ENCODE measurements around the gene WNT3A.
"Not testable (repeated sequence)": the region's sequence is repeated elsewhere in the genome, so short reads cannot be mapped to it uniquely, and the experiment has no call there.

The WNT3A gene

GRCh38 chr1:228006786-228007048 lies at the start of gene WNT3A:
Gene WNT3A, plus strand, starts transcription at chr1:228006998. Its CDS starts 131 bp downstream, at chr1:228007129.
- no peak for DNase-seq

- no peak for DNase-seq
Measured at GRCh38 chr1:227958617-227959324, 48.0 kb upstream of the WNT3A start.

GRCh38 chr1:227959325-227959860 lies 47.4 kb upstream of the WNT3A start:
- DNase-seq: no peak

GRCh38 chr1:227961651-227962466 lies 44.9 kb upstream of the WNT3A start:
- no peak for DNase-seq

- not testable (repeated sequence) for DNase-seq
Measured at GRCh38 chr1:227966733-227967132, 40.1 kb upstream of the WNT3A start.

- DNase-seq: not testable (repeated sequence)
Measured at GRCh38 chr1:227967815-227968214, 39.0 kb upstream of the WNT3A start.

- not testable (repeated sequence) for DNase-seq
Measured at GRCh38 chr1:227970076-227970995, 36.5 kb upstream of the WNT3A start.

GRCh38 chr1:227971216-227971615 lies 35.6 kb upstream of the WNT3A start:
- DNase-seq: not testable (repeated sequence)

GRCh38 chr1:227971643-227972282 lies 35.0 kb upstream of the WNT3A start:
- not testable (repeated sequence) for DNase-seq

- DNase-seq: not testable (repeated sequence)
Measured at GRCh38 chr1:227972283-227972679, 34.5 kb upstream of the WNT3A start.

GRCh38 chr1:227972843-227973374 lies 33.9 kb upstream of the WNT3A start:
- not testable (repeated sequence) for DNase-seq

- DNase-seq: not testable (repeated sequence)
Measured at GRCh38 chr1:227973724-227974288, 33.0 kb upstream of the WNT3A start.

- DNase-seq: not testable (repeated sequence)
Measured at GRCh38 chr1:227975583-227976283, 31.1 kb upstream of the WNT3A start.

- DNase-seq: no peak
Measured at GRCh38 chr1:227987181-227987580, 19.6 kb upstream of the WNT3A start.

GRCh38 chr1:227994632-227995300 lies 12.0 kb upstream of the WNT3A start:
- no peak for DNase-seq

GRCh38 chr1:227996187-227996950 lies 10.4 kb upstream of the WNT3A start:
- no peak for DNase-seq

- DNase-seq: no peak
Measured at GRCh38 chr1:227998374-227999055, 8.3 kb upstream of the WNT3A start.

- peak; percentile 68 for DNase-seq
Measured at GRCh38 chr1:227999056-227999930, 7.5 kb upstream of the WNT3A start.
